ENCODE results near the gene LFNG. TPM values are rescaled to one million over a fixed set of nuclear protein-coding genes. Genes with fewer than 3 reads are reported as not detected.

LFNG gene
- polyA plus RNA-seq, 1 experiment: 3.1 TPM

GRCh38 chr7:2483494-2483893, 36.1 kb upstream of the LFNG start:
- DNase-seq (ENCODE audit: low read depth): no peak

DNA sequence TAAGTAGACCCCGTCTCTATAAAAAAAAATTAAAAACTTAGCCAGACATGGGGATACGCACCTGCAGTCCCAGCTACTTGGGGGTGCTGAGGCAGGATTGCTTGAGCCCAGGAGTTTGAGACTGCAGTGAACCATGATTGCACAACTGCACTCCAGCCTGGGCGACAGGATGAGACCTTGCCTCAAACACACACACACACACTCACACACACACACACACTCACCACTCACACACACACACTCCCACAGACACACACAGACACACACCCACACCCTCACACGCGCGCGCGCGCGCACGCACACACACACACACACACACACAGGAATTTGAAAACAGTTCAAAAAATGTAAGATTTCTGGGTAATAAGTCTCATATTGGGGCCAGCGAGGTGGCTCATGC, 34.7 kb upstream of the LFNG start:
- no peak for DNase-seq (ENCODE audit: low read depth)
- ChIA-PET POLR2A (no interaction called here), CTCF (interaction anchor here (0.6 to 1.5 kb wide), 2 partner anchors 16 to 31 kb away, joined by 3 to 6 read pairs; no protein-coding TSS in a partner anchor)
- Histone ChIP-seq H3K4me3 (ENCODE audit: low read depth, low read length) (no peak overlapping the region), H3K36me3 (ENCODE audit: control insufficient read depth, insufficient read depth, low read length) (no peaks in the 10 kb centered on the region), H3K27me3 (ENCODE audit: control insufficient read depth, insufficient read depth, low read length) (no peaks in the 10 kb centered on the region)
- TF ChIP-seq CTCF (IDR thresholded peaks at IDR 0.05; ENCODE audit: insufficient read depth, low read depth, low read length): no peak

More at GRCh38 chr7:2483494-2483893, 36.1 kb upstream of the LFNG start:
- no peak for TF ChIP-seq CTCF (IDR thresholded peaks at IDR 0.05; ENCODE audit: insufficient read depth, low read depth, low read length)
- ChIA-PET POLR2A (no interaction called here), CTCF (interaction anchor here (0.5 to 1.5 kb wide), 4 partner anchors 8 to 84 kb away, joined by 3 to 6 read pairs (median 4); no protein-coding TSS in a partner anchor)
- no peaks in the 10 kb centered on the region for H3K36me3 ChIP-seq (ENCODE audit: control insufficient read depth, insufficient read depth, low read length)
- H3K4me3 ChIP-seq (ENCODE audit: low read depth, low read length): no peak overlapping the region
- no peaks in the 10 kb centered on the region; the same call in 1 of the 2 replicates for H3K27me3 ChIP-seq (ENCODE audit: control insufficient read depth, insufficient read depth, low read length)

DNA sequence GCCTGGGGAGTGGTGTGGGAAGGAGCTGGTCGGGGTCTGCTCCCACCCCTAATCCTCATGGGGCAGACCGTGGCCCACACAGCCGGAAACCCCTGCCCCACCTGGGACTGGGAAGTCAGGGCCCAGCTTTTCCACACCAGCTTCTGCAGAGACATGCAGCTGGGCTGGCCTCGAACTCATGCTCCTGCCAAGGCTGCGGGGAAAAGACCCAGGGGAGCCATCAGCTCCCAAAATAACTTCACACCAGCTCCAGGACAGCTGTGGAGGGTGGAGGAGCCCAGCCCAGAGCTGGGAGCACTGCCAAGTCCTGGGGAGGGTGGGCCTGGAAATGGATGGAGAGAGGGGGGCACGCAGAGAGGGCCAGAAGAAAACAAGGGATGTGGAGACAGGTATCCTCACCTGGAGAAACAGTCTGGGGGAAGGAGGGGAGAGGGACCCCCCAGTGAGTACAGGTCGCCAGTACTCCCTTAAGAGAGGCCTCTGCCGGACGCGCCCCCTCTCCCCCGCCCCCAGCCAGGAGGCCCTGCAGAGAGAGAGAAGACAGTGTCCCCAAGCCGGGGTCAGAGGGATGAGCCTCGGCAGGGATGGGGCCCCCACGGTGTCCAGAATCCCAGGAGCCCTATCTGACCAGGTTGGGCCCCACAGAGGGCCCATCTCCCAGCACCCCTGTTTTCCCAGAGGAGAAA, 31.8 kb upstream of the LFNG start:
- no peaks in the 10 kb centered on the region for H3K27me3 ChIP-seq (ENCODE audit: control insufficient read depth, insufficient read depth, low read length)
- CTCF ChIA-PET: interaction anchor here (0.9 to 1.2 kb wide), 3 partner anchors 19 to 68 kb away, joined by 3 to 4 read pairs (median 4); partner anchors contain the start of gene BRAT1
- TF ChIP-seq CTCF (IDR thresholded peaks at IDR 0.05; ENCODE audit: insufficient read depth, low read depth, low read length): no peak
- no peaks in the 10 kb centered on the region for H3K36me3 ChIP-seq (ENCODE audit: control insufficient read depth, insufficient read depth, low read length)
- POLR2A ChIA-PET: no interaction called here
- DNase-seq (ENCODE audit: low read depth): no peak
- H3K4me3 ChIP-seq (ENCODE audit: low read depth, low read length): no peak overlapping the region

- no peaks in the 10 kb centered on the region for H3K36me3 ChIP-seq (ENCODE audit: control insufficient read depth, insufficient read depth, low read length)
- ChIA-PET POLR2A (no interaction called here), CTCF (interaction anchor here (0.7 to 1.2 kb wide), 6 partner anchors 8 to 67 kb away, joined by 3 to 4 read pairs (median 3); partner anchors contain the start of gene BRAT1)
- TF ChIP-seq CTCF (IDR thresholded peaks at IDR 0.05; ENCODE audit: insufficient read depth, low read depth, low read length): no peak
- no peak for DNase-seq (ENCODE audit: low read depth)
- H3K4me3 ChIP-seq (ENCODE audit: low read depth, low read length): no peak overlapping the region
- H3K27me3 ChIP-seq (ENCODE audit: control insufficient read depth, insufficient read depth, low read length): no peaks in the 10 kb centered on the region
Measured at GRCh38 chr7:2488272-2488645, 31.3 kb upstream of the LFNG start.

- Histone ChIP-seq H3K4me3 (ENCODE audit: low read depth, low read length) (no peak overlapping the region), H3K36me3 (ENCODE audit: control insufficient read depth, insufficient read depth, low read length) (no peaks in the 10 kb centered on the region), H3K27me3 (ENCODE audit: control insufficient read depth, insufficient read depth, low read length) (no peaks in the 10 kb centered on the region)
- TF ChIP-seq CTCF (IDR thresholded peaks at IDR 0.05; ENCODE audit: insufficient read depth, low read depth, low read length): no peak
- CTCF ChIA-PET: interaction anchor here (0.7 to 1.0 kb wide), 4 partner anchors 9 to 67 kb away, joined by 3 to 4 read pairs (median 3); partner anchors contain the start of gene BRAT1
- no peak for DNase-seq (ENCODE audit: low read depth)
- POLR2A ChIA-PET: no interaction called here
Measured at GRCh38 chr7:2488681-2489080, 30.9 kb upstream of the LFNG start.

Data from BJ (cell line).